Liver (tissue), 3 donors: ENCODE data around the gene EPB42.

Experiments used
- ATF3 ChIP-seq: IDR thresholded peaks from 2 replicates; pipeline ENCODE4 v1.6.1; 2016; ENCODE audit warnings: antibody characterized with exemption
- CTCF ChIP-seq: fragments of 150-350 bp; IDR thresholded peaks from 2 replicates; pipeline ENCODE4 v1.5.1; 2017; ENCODE audit warnings: improper control_type of control experiment, low read depth, low read length; ENCODE audit not compliant: missing input control
- FOXA1 ChIP-seq: IDR thresholded peaks from 2 replicates; pipeline ENCODE4 v1.6.1; 2016; ENCODE audit warnings: antibody characterized with exemption
- GABPA ChIP-seq, 2 donors: IDR thresholded peaks in 1 of 2; conservative IDR thresholded peaks in 1 of 2; 2 replicates each; pipeline ENCODE4 v1.6.1; 2016; ENCODE audit warnings: antibody characterized with exemption in 2 of 2, mild to moderate bottlenecking in 1 of 2, moderate library complexity in 1 of 2
- HNF4G ChIP-seq: IDR thresholded peaks from 2 replicates; pipeline ENCODE4 v1.6.1; 2016; ENCODE audit warnings: antibody characterized with exemption
- JUND ChIP-seq, 2 donors: IDR thresholded peaks; 2 replicates each; pipeline ENCODE4 v1.6.1; 2016; ENCODE audit warnings: antibody characterized with exemption in 2 of 2
- MAX ChIP-seq: IDR thresholded peaks from 2 replicates; pipeline ENCODE4 v1.6.1; 2016; ENCODE audit warnings: antibody characterized with exemption
- RAD21 ChIP-seq, 2 donors: IDR thresholded peaks; 2 replicates each; pipeline ENCODE4 v1.6.1; 2016; ENCODE audit warnings: antibody characterized with exemption in 2 of 2, mild to moderate bottlenecking in 2 of 2
- REST ChIP-seq: IDR thresholded peaks from 2 replicates; pipeline ENCODE4 v1.6.1; 2016; ENCODE audit warnings: antibody characterized with exemption, mild to moderate bottlenecking
- SP1 ChIP-seq: IDR thresholded peaks from 2 replicates; pipeline ENCODE4 v1.6.1; 2018; ENCODE audit warnings: antibody characterized with exemption, mild to moderate bottlenecking
- TAF1 ChIP-seq: conservative IDR thresholded peaks from 2 replicates; pipeline ENCODE4 v1.6.1; 2016; ENCODE audit warnings: antibody characterized with exemption, mild to moderate bottlenecking
- YY1 ChIP-seq: IDR thresholded peaks from 2 replicates; pipeline ENCODE4 v1.6.1; 2016; ENCODE audit warnings: antibody characterized with exemption, mild to moderate bottlenecking
- donor health status: healthy.
- donor health status: healthy.

GRCh38 chr15:43213466-43213865 lies 7.4 kb downstream of the EPB42 start:
- no peak for TF ChIP-seq CTCF
- no peak for TF ChIP-seq RAD21 (IDR thresholded peaks at IDR 0.05)
- TF ChIP-seq SP1, result no peak
- no peak for TF ChIP-seq ATF3
- TF ChIP-seq YY1, result no peak
- TF ChIP-seq TAF1, result no peak
- no peak for TF ChIP-seq GABPA (IDR thresholded peaks at IDR 0.05 in 1 of 2, conservative IDR thresholded peaks at IDR 0.05 in 1 of 2)
- TF ChIP-seq HNF4G, result no peak
- no peak for TF ChIP-seq MAX
- no peak for TF ChIP-seq JUND (IDR thresholded peaks at IDR 0.05)
- no peak for TF ChIP-seq REST
- no peak for TF ChIP-seq FOXA1
